GM11168 (cell line): ENCODE measurements around the gene SDSL.

Source experiments
- in situ Hi-C: fragments of 300-500 bp; cut with MboI; formaldehyde crosslinking; loops from one replicate; pipeline ENCODE4 v1.12.0; 2022; ENCODE audit warnings: low sequenced_read_pairs; ENCODE audit not compliant: unreplicated experiment

The SDSL gene, protein sequence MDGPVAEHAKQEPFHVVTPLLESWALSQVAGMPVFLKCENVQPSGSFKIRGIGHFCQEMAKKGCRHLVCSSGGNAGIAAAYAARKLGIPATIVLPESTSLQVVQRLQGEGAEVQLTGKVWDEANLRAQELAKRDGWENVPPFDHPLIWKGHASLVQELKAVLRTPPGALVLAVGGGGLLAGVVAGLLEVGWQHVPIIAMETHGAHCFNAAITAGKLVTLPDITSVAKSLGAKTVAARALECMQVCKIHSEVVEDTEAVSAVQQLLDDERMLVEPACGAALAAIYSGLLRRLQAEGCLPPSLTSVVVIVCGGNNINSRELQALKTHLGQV

DNA sequence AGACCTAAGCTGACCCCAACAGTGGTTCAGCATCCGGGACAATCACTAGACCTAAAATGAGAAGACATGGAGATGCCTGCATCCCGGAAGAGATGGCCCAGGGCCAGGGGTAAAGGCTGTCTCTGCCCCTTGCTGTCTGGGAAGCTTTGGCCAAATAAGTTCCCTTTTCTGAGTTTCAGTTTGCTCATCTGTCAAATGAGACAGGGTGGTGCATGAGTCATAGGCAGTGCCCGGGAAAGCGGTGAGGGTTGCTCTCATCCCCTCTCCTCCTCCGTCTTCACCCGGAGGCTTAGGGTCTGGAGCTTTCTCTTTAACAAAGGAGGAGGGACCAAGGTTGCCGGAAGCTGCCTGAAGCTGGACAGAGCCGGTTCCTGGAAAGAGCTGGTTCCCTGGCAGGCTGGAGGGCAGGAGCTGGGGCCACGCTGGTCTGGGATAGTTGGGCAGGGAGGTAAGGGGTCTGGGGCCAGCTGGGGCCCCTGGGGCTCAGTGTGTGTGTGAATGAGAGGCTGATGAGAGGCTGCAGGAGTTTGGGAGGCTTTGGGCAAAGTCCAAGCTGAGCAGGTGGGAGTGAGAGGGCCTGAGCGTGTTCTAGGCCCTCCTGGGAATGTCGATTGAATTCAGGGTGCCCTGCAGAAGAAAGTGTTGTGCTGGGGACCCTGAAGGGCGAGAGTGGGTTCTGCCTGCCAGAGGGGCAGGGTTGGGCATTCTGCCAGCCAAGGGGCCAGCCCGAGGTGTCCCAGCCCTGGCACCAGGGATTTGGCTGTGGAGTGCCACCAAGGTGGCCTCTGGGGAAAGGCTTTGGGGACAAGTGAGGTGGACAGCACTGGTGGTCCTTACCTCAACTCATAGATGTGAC lies at the start of gene SDSL:
Gene SDSL (plus strand): TSS at position 351 of the 856 bp plus-strand sequence. CDS start 5,603 bp downstream, outside the sequence.
- in situ Hi-C loops: loop anchor here (10.0 kb wide), 1 partner anchor 227 kb away; no protein-coding TSS in a partner anchor

- in situ Hi-C loops: no loop called here
These were observed 48.7 kb upstream of the SDSL start for GRCh38 chr12:113373440-113373839.

DNA sequence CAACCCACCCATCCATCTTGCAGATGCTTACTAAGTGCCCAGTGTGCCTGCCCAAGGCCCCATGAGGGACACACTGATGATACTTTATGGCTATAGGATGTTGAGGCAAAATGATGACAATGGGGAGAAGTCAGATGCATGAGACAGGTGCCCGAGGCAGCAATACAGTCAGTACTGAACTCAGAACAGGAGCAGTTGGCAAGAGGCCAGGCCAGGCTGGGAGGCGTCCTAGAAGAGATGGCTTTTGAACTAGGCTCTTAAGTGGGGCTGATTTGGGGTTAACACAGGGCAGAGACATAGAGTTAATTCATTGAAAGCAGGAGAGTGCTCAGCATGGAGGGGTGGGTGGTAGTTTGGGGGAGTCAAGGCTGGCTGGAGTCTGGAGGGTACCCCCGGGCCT lies 48.2 kb upstream of the SDSL start:
- in situ Hi-C loops: no loop called here

DNA sequence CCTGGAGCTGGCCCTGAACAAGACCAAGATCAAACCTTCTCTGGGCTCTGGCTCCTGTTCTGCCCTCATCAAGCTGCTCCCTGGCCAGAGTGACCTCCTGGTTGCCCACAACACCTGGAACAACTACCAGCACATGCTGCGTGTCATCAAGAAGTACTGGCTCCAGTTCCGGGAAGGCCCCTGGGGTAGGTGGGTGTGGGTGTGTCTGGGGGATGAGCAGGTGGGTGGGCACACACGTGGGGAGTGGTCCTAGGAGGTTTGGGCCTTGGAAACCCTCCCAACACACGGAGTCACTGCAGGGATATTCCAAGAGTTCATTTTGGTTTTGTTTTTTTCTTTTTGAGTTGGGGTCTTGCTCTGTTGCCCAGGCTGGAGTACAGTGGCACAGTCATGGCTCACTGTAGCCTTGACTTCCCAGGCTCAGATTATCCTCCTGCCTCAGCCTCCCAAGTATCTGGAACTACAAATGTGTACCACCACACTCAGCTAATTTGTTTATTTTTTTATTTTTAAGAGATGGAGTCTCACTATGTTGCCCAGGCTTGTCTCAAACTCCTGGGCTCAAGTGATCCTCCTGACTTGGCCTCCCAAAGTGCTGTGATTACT lies 47.3 kb upstream of the SDSL start:
- in situ Hi-C loops: no loop called here

DNA sequence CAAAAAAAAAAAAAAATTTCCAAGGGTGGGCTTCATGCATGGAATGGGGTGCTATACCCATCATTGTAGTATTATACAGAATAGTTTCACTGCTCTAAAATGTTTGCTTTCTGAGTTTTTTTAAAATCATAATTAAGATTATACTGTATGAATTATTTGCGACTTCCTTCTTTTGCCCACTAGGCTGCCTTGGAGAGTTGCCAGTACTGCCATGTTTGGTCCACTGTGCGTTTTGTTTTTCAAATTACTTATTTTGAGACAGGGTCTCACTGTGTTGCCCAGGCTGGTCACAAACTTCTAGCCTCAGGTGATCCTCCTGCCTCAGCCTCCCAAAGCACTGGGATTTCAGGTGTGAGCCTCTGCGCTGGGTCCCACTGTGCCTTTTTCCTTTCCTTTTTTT lies 43.9 kb upstream of the SDSL start:
- in situ Hi-C loops: no loop called here

GRCh38 chr12:113381220-113381619 lies 41.0 kb upstream of the SDSL start:
- in situ Hi-C loops: no loop called here

DNA sequence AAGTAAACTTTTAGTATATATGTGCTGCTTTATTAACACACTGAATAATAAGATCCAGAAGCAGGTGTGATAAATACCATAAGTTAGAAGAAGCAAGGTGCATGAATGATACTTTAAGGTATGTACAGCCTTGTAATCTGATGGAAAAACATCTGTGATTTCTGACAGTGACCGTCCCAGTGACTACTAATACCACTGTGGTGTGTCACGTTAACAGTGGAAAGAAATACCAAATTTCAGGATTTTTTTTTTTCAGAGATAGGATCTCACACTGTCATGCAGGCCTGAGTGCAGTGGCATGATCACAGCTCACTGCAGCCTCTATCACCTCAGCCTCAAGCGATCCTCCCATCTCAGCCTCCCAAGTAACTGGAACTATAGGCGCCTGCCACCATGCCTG lies 40.0 kb upstream of the SDSL start:
- in situ Hi-C loops: no loop called here

GRCh38 chr12:113384778-113385177 lies 37.4 kb upstream of the SDSL start:
- in situ Hi-C loops: no loop called here

- in situ Hi-C loops: no loop called here
These were observed 36.8 kb upstream of the SDSL start for GRCh38 chr12:113385282-113385882.

- in situ Hi-C loops: no loop called here
These were observed 35.2 kb upstream of the SDSL start for GRCh38 chr12:113386866-113387566.

DNA sequence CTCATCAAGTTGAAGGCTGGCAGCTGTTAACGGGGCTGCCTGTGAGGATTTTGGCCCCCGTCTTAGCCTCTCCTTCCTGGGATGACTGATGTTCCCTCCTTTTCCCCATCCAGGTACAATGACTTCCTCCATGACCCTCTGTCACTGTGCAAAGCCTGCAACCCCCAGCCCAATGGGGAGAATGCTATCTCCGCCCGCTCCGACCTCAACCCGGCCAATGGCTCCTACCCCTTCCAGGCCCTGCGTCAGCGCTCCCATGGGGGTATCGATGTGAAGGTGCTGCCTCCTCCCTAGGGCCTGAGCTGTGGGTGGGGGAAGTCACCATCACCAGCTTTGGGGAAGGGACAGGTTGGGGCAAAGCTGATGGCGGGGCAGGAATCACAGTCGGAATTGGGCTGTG lies 34.5 kb upstream of the SDSL start:
- in situ Hi-C loops: no loop called here

DNA sequence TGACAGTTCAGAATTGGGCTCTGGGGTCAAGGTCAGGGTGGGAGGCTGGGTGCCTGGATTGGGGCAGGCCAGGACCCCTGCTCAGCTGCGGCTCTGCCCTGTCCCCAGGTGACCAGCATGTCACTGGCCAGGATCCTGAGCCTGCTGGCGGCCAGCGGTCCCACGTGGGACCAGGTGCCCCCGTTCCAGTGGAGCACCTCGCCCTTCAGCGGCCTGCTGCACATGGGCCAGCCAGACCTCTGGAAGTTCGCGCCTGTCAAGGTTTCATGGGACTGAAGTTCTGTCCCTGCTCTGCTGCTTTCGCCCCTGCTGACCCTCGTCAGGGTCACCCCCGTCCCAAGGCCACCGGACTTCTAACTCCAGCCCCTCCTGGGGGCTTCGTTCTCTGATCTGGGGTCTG lies 33.8 kb upstream of the SDSL start:
- in situ Hi-C loops: no loop called here

DNA sequence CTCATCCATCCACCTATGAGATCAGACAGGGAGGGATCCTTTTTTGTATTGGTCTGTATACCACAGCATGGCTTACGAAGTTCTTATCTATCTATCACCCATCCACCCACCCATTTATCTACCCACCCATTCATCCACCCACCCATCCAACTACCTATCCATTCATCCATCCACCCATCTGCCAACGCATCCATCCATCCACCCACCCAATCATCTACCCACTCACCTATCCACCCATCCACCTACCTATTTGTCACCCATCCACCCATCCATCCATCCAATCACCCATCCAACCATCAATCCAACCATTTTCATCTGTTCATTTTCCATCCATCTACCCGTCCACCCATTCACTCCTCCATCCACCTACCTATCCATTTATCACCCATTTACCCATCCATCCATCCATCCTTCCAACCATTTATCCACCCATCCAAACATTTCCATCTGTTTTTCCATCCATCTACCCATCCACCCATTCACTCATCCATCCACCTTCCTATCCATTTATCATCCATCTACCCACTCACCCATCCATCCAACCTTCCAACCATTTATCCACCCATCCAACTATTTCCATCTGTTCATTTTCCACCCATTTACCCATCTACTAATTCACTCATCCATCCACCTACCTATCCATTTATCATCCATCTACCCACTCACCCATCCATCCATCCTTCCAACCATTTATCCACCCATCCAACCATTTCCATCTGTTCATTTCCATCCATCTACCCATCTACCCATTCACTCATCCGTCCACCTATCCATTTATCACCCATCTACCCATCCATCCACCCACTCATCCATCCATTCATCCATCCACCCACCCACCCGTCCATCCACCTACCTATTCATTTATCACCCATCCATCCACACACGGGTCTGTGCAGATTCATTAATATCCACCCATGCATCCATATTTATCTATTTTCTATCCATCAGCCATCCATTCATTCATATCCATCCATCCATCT lies 31.8 kb upstream of the SDSL start:
- in situ Hi-C loops: no loop called here

DNA sequence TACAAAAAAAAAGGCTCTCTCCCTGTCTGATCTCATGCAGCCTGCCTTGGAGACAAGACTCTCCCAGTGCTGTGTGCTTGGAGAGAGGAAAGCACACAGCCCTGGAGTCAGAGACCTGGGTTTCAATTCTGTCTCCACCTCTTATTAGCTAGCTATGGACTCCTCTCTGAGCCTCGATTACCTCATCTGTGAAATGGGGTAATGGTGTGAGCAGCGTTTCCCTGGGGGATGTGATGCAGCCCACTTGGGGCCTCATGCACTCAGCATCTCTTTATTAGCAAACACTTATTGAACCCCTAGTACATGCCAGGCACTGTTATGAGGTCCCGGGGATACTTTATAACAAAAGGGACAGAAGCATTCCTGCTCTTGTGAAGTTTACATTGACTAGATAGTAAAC lies 31.0 kb upstream of the SDSL start:
- in situ Hi-C loops: no loop called here

DNA sequence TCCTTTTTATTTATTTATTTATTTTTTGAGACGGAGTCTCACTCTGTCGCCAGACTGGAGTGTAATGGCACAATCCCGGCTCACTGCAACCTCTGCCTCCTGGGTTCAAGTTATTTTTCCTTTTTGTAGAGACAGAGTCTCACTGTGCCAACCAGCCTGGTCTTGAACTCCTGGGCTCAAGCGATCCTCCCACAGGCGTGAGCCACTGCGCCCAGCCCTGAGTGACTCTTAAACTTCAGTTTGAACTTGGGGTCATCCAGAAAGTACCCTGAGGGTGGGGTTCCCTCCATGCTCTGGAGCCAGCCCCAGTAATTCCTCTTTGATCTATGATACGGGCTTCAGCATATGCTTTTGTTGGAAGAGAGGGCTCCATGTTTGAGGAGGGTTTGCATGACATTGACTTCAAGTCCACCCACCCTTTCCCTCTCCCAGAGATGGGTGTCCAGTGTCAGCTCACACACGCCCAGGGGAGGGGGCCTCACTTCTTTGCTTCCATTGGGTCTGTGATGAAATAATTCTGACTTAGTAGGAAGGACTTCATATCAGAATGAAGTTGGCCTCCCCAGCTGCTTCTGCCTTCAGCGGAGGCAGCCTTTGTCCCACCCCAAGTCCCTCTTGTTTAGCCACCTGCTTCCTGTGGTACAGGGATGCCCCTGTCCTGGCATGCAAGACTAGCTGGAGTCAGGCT lies 30.4 kb upstream of the SDSL start:
- in situ Hi-C loops: no loop called here

GRCh38 chr12:113392520-113392919 lies 29.7 kb upstream of the SDSL start:
- in situ Hi-C loops: no loop called here

DNA sequence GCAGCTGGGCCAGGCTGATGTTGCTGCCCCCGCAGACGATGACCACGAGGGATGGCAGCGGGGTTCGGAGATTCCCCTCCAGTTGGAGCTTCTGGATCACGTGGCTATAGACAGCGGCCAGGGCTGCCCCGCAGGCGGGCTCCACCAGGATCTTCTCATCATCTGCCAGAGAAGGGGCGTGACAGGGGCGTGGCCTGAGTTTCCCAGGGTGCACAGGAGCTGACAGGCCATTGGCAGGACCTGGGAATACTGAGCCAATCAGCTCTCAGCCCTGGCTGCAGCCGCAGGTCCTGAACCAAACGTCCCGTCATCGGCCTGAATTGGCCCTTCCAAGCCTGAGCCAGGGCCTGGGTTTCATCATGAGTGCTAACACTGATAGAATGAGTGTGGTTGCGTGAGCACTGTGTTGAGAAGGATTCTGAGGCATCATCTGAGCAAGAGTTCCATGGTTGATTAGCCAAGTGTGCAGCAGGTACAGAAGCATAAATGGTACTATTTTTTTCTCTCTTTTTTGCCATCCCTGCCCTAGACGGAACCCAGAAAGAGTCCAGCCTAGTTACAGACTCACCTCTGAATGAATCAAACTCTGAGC lies 29.1 kb upstream of the SDSL start:
- in situ Hi-C loops: no loop called here

DNA sequence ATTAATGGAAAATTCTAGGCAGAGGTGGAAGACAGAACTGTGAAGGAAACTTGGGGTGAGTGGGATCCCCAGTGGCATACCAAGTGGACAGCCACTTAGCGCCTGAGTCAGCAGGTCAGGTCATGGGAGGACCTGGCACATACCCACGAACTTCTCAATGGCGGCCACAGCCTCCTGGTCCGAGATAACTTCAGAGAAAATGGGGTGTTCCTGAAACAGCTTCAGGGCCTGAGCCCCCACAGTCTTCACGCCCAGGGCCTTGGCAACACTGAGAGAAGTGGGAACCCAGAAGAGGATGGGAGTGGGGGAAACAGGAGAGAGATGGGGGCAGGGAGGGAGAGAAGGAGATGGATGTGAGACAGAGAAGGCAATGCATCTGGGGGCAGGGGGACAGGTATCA lies 28.4 kb upstream of the SDSL start:
- in situ Hi-C loops: no loop called here
